Choroid plexus epithelial cell (primary cell): Measurements from ENCODE around the gene ANXA1.
A peak's percentile ranks its signal among the peaks of the same experiment; 100 is the strongest.
"Not testable (repeated sequence)": the region's sequence is repeated elsewhere in the genome, so short reads cannot be mapped to it uniquely, and the experiment has no call there.

Experiments used
- DNase-seq: peaks from one replicate; pipeline ENCODE4 v3.0.0-alpha.2; 2010; ENCODE audit warnings: low read depth
- H3K4me3 ChIP-seq: 2 replicates; pipeline ENCODE4 v1.5.1; 2011; ENCODE audit warnings: low read depth, mild to moderate bottlenecking, control low read depth, low read length, moderate library complexity
- CTCF ChIP-seq: conservative IDR thresholded peaks from 2 replicates; pipeline ENCODE4 v1.5.1; 2011; ENCODE audit warnings: low read depth, mild to moderate bottlenecking, control low read depth, inconsistent platforms, low read length, moderate library complexity

Gene ANXA1

DNA sequence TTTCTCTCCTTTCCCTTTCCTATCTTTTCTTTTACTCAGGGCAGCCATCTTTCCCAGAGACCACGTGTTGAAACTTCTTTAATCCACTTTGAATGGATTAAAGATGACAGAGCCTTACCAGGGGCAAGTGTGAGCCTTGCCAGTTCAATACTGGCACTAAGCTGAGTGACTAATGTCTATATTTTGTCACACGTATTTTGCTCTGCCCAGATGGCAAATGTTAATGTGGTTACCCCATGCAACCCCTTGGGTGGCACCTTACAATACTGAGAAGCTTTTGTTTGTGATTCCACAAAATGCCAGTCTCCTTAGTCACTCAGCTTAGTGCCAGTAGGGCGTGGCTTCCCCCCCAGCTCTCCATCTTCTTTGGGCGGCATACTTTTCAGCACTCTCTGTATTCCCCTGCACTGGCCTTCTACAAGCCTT is 24.8 kb downstream of the ANXA1 start:
- no peak for TF ChIP-seq CTCF
- no peak overlapping the region for H3K4me3 ChIP-seq
- DNase-seq, result no peak

GRCh38 chr9:73178044-73178443 is 26.4 kb downstream of the ANXA1 start:
- no peak for DNase-seq
- no peak overlapping the region for H3K4me3 ChIP-seq
- no peak for TF ChIP-seq CTCF

- H3K4me3 ChIP-seq, result no peak overlapping the region
- TF ChIP-seq CTCF, result no peak
- peak; percentile 26 for DNase-seq
Measured at GRCh38 chr9:73179589-73179988, 27.9 kb downstream of the ANXA1 start.

DNA sequence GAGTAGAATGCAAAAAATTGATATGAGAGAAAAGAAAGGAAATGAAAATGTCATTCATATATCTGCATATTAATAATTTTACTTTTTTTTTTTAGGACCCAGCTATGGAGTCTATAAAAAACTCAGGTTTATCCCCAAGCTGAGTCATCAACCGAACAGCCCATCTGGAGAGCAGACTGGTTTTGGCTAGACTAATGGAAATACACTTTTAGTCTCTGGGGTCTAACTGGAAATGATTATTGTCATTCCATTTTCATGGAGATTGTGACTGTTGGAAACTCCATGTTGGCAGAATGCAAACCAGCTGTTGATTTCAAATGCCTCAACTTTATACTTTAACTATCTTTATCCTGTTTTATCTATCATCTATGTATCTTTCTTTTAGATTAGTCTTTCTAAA is 28.7 kb downstream of the ANXA1 start:
- TF ChIP-seq CTCF, result no peak
- DNase-seq, result peak; percentile 65
- no peak overlapping the region for H3K4me3 ChIP-seq

GRCh38 chr9:73182928-73183327 is 31.3 kb downstream of the ANXA1 start:
- no peak overlapping the region for H3K4me3 ChIP-seq
- no peak for TF ChIP-seq CTCF
- no peak for DNase-seq

DNA sequence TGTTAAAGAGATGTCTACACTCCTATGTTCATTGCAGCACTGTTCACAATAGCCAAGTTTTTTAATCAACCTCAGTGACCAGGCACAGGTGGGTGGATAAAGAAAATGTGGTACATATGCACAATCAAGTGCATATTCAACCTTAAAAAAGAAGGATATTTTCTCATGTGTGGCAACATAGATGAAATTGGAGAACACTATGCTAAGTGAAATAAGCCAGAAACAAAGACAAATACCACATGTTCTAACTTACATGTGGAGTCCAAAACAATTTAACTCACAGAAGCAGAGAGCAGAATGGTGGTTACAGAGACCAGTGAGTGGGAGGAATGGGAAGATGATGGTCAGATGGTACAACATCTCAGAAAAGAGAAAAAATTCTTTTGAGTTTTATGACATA is 31.8 kb downstream of the ANXA1 start:
- DNase-seq, result no peak
- no peak overlapping the region for H3K4me3 ChIP-seq
- no peak for TF ChIP-seq CTCF

DNA sequence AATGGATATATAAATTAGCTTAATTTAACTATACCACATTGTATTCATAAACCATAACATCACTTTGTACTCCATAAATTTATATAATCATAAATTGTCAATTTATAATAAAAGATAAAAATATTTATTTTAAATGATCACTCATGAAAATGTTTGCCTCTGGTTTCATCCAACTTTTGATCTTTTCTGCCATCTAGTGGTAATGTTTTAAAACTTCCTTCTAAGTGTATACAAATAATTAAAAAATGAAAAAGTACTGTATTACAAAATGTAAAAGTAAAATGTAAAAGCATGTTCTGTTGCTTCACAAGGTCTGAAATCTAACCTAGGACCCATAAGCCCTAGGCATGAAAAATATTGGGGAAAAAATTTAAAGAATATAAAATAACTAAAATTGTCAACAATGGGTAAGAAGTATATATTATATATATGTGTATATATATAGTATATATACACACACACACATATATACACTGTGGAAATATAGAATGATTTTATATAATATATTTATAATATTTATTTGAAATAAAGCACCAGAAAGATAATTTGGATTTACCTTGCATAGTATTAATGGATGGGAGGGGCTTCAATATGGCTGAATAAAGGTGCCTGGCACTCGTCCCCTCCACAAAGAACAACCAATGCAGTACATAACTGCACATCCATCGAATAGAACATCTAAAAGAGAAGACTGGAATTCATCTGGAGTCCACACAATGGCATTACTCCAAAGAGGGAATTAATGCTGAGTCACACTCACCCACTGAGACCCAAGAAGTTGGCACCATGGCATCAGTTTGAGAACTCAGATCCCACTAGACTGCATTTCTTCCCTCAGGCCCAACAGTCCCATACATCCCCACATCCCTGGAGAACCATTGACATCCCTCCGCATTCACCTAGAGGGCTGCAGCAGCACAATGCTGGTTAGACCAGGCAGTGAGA is 32.5 kb downstream of the ANXA1 start:
- no peak overlapping the region for H3K4me3 ChIP-seq
- TF ChIP-seq CTCF, result peak; percentile 42
- peak; percentile 75 for DNase-seq

DNA sequence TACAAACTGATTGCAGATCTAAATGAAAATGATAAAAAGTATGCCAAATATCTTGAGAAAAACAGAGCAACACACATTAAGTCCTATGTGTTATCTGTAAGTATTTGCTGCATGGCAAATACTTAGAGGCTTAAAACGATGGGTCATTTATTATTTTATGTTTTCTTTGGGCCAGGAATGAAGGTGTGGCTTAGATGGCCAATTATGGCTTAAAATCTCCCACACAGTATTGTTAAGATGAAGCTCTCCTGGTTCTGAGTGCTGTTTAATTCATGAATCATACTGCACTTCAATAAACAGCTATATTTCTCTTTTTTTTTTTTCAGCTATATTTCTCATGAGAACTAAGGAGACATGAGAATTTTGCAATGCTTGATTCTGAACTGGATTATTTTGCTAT is 39.4 kb downstream of the ANXA1 start:
- not testable (repeated sequence) for H3K4me3 ChIP-seq, DNase-seq
